ENCODE data around the gene SH2D5. TPM values are rescaled to one million over a fixed set of nuclear protein-coding genes. Genes with fewer than 3 reads are reported as not detected.

Gene SH2D5
- total and polyA plus RNA-seq, 4 donors, result 0.37 to 0.93 (median 0.52) TPM; not detected in 1

- ATAC-seq (ENCODE audit: insufficient read depth, low FRiP score), result no peak
- WGBS, 2 donors, result 73 to 84% methylated on average over 6 of the region's 6 CpGs
These were observed 24.4 kb downstream of the SH2D5 start for GRCh38 chr1:20708057-20708456.

GRCh38 chr1:20706841-20707240, 25.7 kb downstream of the SH2D5 start:
- Histone ChIP-seq H3K9me3 (ENCODE audit: control insufficient read depth in 4 of 4, insufficient read depth in 3 of 4, low read length in 3 of 4) (no peaks in the 10 kb centered on the region), H3K4me1 (ENCODE audit: control insufficient read depth in 5 of 5, insufficient read depth in 5 of 5, low read length in 5 of 5) (no peaks in the 10 kb centered on the region), H3K27ac (ENCODE audit: low read depth in 1 of 2, low read length in 1 of 2) (no peak overlapping the region), H3K27me3 (ENCODE audit: control insufficient read depth in 3 of 3, insufficient read depth in 3 of 3, low read length in 2 of 3) (no peaks in the 10 kb centered on the region), H3K36me3 (ENCODE audit: control insufficient read depth in 4 of 4, insufficient read depth in 4 of 4, low read length in 4 of 4) (no peaks in the 10 kb centered on the region), H3K4me3 (no peak overlapping the region), H3K9ac (ENCODE audit: insufficient read depth in 1 of 2, low read length in 2 of 2) (no peak overlapping the region)
- no peak for ATAC-seq (ENCODE audit: insufficient read depth, low FRiP score)
- DNase-seq, result no peak
- WGBS, 2 donors, result 40 to 44% methylated on average over 5 of the region's 5 CpGs
- no peak for TF ChIP-seq CTCF (IDR thresholded peaks at IDR 0.05; ENCODE audit: control extremely low read depth, extremely low read depth)

More at GRCh38 chr1:20708057-20708456, 24.4 kb downstream of the SH2D5 start:
- Histone ChIP-seq H3K4me3 (no peak overlapping the region), H3K9ac (ENCODE audit: insufficient read depth in 1 of 2, low read length in 2 of 2) (no peak overlapping the region), H3K4me1 (ENCODE audit: control insufficient read depth in 5 of 5, insufficient read depth in 5 of 5, low read length in 5 of 5) (no peaks in the 10 kb centered on the region), H3K27ac (ENCODE audit: low read depth in 1 of 2, low read length in 1 of 2) (no peak overlapping the region), H3K9me3 (ENCODE audit: control insufficient read depth in 4 of 4, insufficient read depth in 3 of 4, low read length in 3 of 4) (no peaks in the 10 kb centered on the region), H3K27me3 (ENCODE audit: control insufficient read depth in 3 of 3, insufficient read depth in 3 of 3, low read length in 2 of 3) (no peaks in the 10 kb centered on the region), H3K36me3 (ENCODE audit: control insufficient read depth in 4 of 4, insufficient read depth in 4 of 4, low read length in 4 of 4) (no peaks in the 10 kb centered on the region)
- TF ChIP-seq CTCF (IDR thresholded peaks at IDR 0.05; ENCODE audit: control extremely low read depth, extremely low read depth), result no peak
- no peak for DNase-seq

GRCh38 chr1:20705203-20705755, 27.2 kb downstream of the SH2D5 start:
- Histone ChIP-seq H3K27me3 (ENCODE audit: control insufficient read depth in 3 of 3, insufficient read depth in 3 of 3, low read length in 2 of 3) (no peaks in the 10 kb centered on the region), H3K9ac (ENCODE audit: insufficient read depth in 1 of 2, low read length in 2 of 2) (no peak overlapping the region), H3K27ac (ENCODE audit: low read depth in 1 of 2, low read length in 1 of 2) (no peak overlapping the region), H3K4me3 (no peak overlapping the region), H3K36me3 (ENCODE audit: control insufficient read depth in 4 of 4, insufficient read depth in 4 of 4, low read length in 4 of 4) (no peaks in the 10 kb centered on the region), H3K9me3 (ENCODE audit: control insufficient read depth in 4 of 4, insufficient read depth in 3 of 4, low read length in 3 of 4) (no peaks in the 10 kb centered on the region), H3K4me1 (ENCODE audit: control insufficient read depth in 5 of 5, insufficient read depth in 5 of 5, low read length in 5 of 5) (no peaks in the 10 kb centered on the region)
- 90 to 95% methylated on average over 15 of the region's 15 CpGs for WGBS, 2 donors
- DNase-seq (no peak), ATAC-seq (ENCODE audit: insufficient read depth, low FRiP score) (no peak)
- TF ChIP-seq CTCF (IDR thresholded peaks at IDR 0.05; ENCODE audit: control extremely low read depth, extremely low read depth), result no peak
